Sigmoid colon (tissue), 4 donors: ENCODE measurements around the gene CST6.
A peak's percentile ranks its signal among the peaks of the same experiment; 100 is the strongest.

ENCODE experiments used
- EP300 ChIP-seq, 4 donors: sonication (generic); formaldehyde crosslinking; IDR thresholded peaks; one replicate each; pipeline ENCODE4 v1.6.1; 2017; ENCODE audit warnings: antibody characterized with exemption in 4 of 4
- POLR2A ChIP-seq, 2 donors: fragments of 450-650 bp; IDR thresholded peaks; one replicate each; pipeline ENCODE4 v1.6.1; 2016; ENCODE audit warnings: antibody characterized with exemption in 2 of 2, mild to moderate bottlenecking in 2 of 2, moderate library complexity in 2 of 2
- POLR2AphosphoS5 ChIP-seq, 4 donors: sonication (generic); formaldehyde crosslinking; IDR thresholded peaks; one replicate each; pipeline ENCODE4 v1.6.1; 2017; ENCODE audit warnings: antibody characterized with exemption in 4 of 4
- TF ChIP-seq, protein P1 (sequence below), 4 experiments: fragments of 450-650 bp in 3 of 4; fragments of 200-600 bp in 1 of 4; IDR thresholded peaks; one replicate each; pipeline ENCODE4 v1.5.1; 2016 to 2019; ENCODE audit warnings: antibody characterized with exemption in 4 of 4, mild to moderate bottlenecking in 3 of 4, moderate library complexity in 2 of 4

DNA sequence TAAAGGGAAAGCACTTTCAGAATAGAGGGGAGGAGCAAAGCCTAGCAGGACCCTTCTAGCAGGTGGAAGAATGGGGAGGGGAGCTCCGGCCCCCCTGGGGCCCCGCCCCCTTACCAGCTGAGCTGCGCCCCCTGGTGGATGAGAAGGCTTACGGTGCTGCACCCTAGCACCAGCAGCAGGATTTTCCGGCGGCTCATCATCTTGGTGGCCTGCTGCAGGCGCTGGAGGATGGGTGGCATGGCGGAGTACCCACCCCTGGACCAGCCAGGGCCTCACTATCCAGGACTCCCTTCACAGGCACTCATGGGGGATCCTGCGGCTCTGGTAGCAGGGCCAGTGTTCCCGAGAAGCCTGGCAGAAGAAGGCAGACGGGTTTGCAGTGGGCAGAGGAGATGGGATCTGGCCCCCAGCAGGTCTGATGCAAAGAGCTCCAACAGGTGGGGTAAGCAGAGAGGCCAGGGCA is 33.4 kb downstream of the CST6 start:
- TF ChIP-seq, protein P1, sequence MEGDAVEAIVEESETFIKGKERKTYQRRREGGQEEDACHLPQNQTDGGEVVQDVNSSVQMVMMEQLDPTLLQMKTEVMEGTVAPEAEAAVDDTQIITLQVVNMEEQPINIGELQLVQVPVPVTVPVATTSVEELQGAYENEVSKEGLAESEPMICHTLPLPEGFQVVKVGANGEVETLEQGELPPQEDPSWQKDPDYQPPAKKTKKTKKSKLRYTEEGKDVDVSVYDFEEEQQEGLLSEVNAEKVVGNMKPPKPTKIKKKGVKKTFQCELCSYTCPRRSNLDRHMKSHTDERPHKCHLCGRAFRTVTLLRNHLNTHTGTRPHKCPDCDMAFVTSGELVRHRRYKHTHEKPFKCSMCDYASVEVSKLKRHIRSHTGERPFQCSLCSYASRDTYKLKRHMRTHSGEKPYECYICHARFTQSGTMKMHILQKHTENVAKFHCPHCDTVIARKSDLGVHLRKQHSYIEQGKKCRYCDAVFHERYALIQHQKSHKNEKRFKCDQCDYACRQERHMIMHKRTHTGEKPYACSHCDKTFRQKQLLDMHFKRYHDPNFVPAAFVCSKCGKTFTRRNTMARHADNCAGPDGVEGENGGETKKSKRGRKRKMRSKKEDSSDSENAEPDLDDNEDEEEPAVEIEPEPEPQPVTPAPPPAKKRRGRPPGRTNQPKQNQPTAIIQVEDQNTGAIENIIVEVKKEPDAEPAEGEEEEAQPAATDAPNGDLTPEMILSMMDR (IDR thresholded peaks at IDR 0.05), result peak; percentile 40 to 89 (median 80)
- no peak for TF ChIP-seq EP300 (IDR thresholded peaks at IDR 0.05)
- TF ChIP-seq POLR2A (IDR thresholded peaks at IDR 0.05), result no peak
- no peak for TF ChIP-seq POLR2AphosphoS5 (IDR thresholded peaks at IDR 0.05)
